ENCODE data around the gene POU2F3. TPM values are rescaled to one million over a fixed set of nuclear protein-coding genes. Genes with fewer than 3 reads are reported as not detected.

The POU2F3 gene
- total and polyA plus RNA-seq, 2 of the 4 experiments (the other 2 are of a cell fraction): under 0.01 to 0.09 TPM

GRCh38 chr11:120226242-120226641 is 13.7 kb upstream of the POU2F3 start:
- H2AFZ ChIP-seq (replicated peaks; ENCODE audit: low read length, poor library complexity): no peak overlapping the region
- intact Hi-C loops (cut with micrococcal nuclease) (no loop called here), dilution Hi-C loops (cut with HindIII; ENCODE audit: low sequenced_read_pairs, unreplicated experiment) (no loop called here), in situ Hi-C loops (cut with MboI; ENCODE audit: low sequenced_read_pairs) (loop anchor here (5.0 kb wide), 1 partner anchor 54 kb away; no protein-coding TSS in a partner anchor)
- ChIA-PET POLR2A (ENCODE audit: unreplicated experiment) (no interaction called here), CTCF (no interaction called here)
- no peak overlapping the region for H3K4me2 ChIP-seq (ENCODE audit: low read depth, low read length)
- no peak overlapping the region for H3K27ac ChIP-seq (ENCODE audit: insufficient read depth, low read length)
- no peak overlapping the region for H2BK120ac ChIP-seq (ENCODE audit: low read depth, low read length)
- H4K20me1 ChIP-seq (ENCODE audit: insufficient read depth, low read length): no peaks in the 10 kb centered on the region
- H4K5ac ChIP-seq (ENCODE audit: low read depth, low read length): no peak overlapping the region
- H3K9ac ChIP-seq (ENCODE audit: low read depth, low read length): no peak overlapping the region
- H2AK9ac ChIP-seq (replicated peaks; ENCODE audit: low read depth, low read length, poor library complexity): no peak overlapping the region
- no peak for ATAC-seq (ENCODE audit: low read depth)
- no peak overlapping the region for H3K4ac ChIP-seq (ENCODE audit: low read depth, low read length)
- no peak overlapping the region for H3K14ac ChIP-seq (replicated peaks; ENCODE audit: low read depth, low read length)
- H3K4me3 ChIP-seq (ENCODE audit: insufficient read depth, low read depth, low read length): no peak overlapping the region
- H3K79me1 ChIP-seq (ENCODE audit: low read depth in 1 of 2, low read length in 2 of 2): no peaks in the 10 kb centered on the region
- no peaks in the 10 kb centered on the region for H3K27me3 ChIP-seq (ENCODE audit: control insufficient read depth, insufficient read depth, low read length)
- H2AK5ac ChIP-seq (ENCODE audit: low read depth, low read length): no peak overlapping the region
- no TSS peak for BruUV-seq (replicated peaks)
- H2BK20ac ChIP-seq (ENCODE audit: low read depth, low read length): no peak overlapping the region
- H3K56ac ChIP-seq (ENCODE audit: extremely low read depth, insufficient read depth, low read length): no peak overlapping the region
- no peak overlapping the region for H3K23ac ChIP-seq (ENCODE audit: low read depth, low read length)
- no peak overlapping the region for H2BK15ac ChIP-seq (ENCODE audit: low read depth, low read length)
- no peak overlapping the region for H4K91ac ChIP-seq (ENCODE audit: insufficient read depth, low read depth, low read length)
- WGBS, 2 experiments (ENCODE audit: extremely low coverage in 2 of 2, insufficient read length in 1 of 2): no CpG with 5 or more reads among the region's 5 CpGs
- H3K9me3 ChIP-seq (ENCODE audit: control insufficient read depth, insufficient read depth, low read length): no peaks in the 10 kb centered on the region
- no peak overlapping the region for H4K8ac ChIP-seq (ENCODE audit: low read depth in 2 of 2, low read length in 2 of 2)
- H3K18ac ChIP-seq (ENCODE audit: low read depth, low read length): no peak overlapping the region
- no peaks in the 10 kb centered on the region for H3K9me1 ChIP-seq (ENCODE audit: insufficient read depth, low read length)
- DNase-seq: no peak
- H2BK5ac ChIP-seq (ENCODE audit: low read depth, low read length, poor library complexity, severe bottlenecking): no peak overlapping the region
- TF ChIP-seq MAZ (IDR thresholded peaks at IDR 0.05; ENCODE audit: borderline replicate concordance, low read depth, low read length) (no peak), USF2 (IDR thresholded peaks at IDR 0.05; ENCODE audit: low read depth, low read length) (no peak), SMC3 (IDR thresholded peaks at IDR 0.05; ENCODE audit: low read depth, low read length) (no peak), RAD21 (IDR thresholded peaks at IDR 0.05; ENCODE audit: low read length) (no peak), FOS (IDR thresholded peaks at IDR 0.05; ENCODE audit: low read depth, low read length) (no peak), RCOR1 (IDR thresholded peaks at IDR 0.05; ENCODE audit: insufficient replicate concordance, low read length) (no peak)
- H3K4me1 ChIP-seq (ENCODE audit: control insufficient read depth, insufficient read depth, low read length): no peaks in the 10 kb centered on the region
- peaks cover 7% of the 10 kb centered on the region; the same call in 1 of the 2 replicates for H3K36me3 ChIP-seq (ENCODE audit: control insufficient read depth, insufficient read depth, low read length)
